HL-60 (cell line): ENCODE results near the gene GAS2L2.
A peak's percentile ranks its signal among the peaks of the same experiment; 100 is the strongest.

Experiments
- DNase-seq, 2 experiments: peaks; one replicate each; pipeline ENCODE4 v3.0.0-alpha.2; 2010 to 2020; ENCODE audit warnings: low read depth in 1 of 2, low spot score in 1 of 2
- H3K27ac ChIP-seq: fragments of 250-450 bp; sonication (Bioruptor Pico); replicated peaks from 2 replicates; pipeline ENCODE4 v1.5.1; 2020; ENCODE audit warnings: mild to moderate bottlenecking, moderate library complexity
- H3K27me3 ChIP-seq: fragments of 250-450 bp; sonication (Bioruptor Pico); 2 replicates; pipeline ENCODE4 v1.5.1; 2021; ENCODE audit warnings: mild to moderate bottlenecking, moderate library complexity; ENCODE audit not compliant: insufficient read depth, poor library complexity, severe bottlenecking
- H3K4me3 ChIP-seq: replicated peaks from 2 replicates; pipeline ENCODE4 v1.5.1; 2011; ENCODE audit warnings: mild to moderate bottlenecking, control low read depth, low read length; ENCODE audit not compliant: insufficient read depth
- GABPA ChIP-seq: IDR thresholded peaks from 2 replicates; pipeline ENCODE4 v1.6.1; 2012; ENCODE audit warnings: low read depth
- POLR2AphosphoS5 ChIP-seq: IDR thresholded peaks from 2 replicates; pipeline ENCODE4 v1.6.1; 2012; ENCODE audit warnings: low read depth
- SPI1 ChIP-seq: IDR thresholded peaks from 2 replicates; pipeline ENCODE4 v1.6.1; 2012; ENCODE audit warnings: low read depth, mild to moderate bottlenecking, borderline replicate concordance
- long read RNA-seq: library from polyadenylated mRNA; unstranded; transcript quantifications from one replicate; pipeline ENCODE4 v2.0.0, GENCODE V29; 2020
- TF ChIP-seq, protein P1 (sequence below): IDR thresholded peaks from one replicate; pipeline ENCODE4 v1.5.1; 2011; ENCODE audit warnings: low read length, control low read depth, inconsistent platforms; ENCODE audit not compliant: insufficient read depth
- TF ChIP-seq, protein P2 (sequence below): IDR thresholded peaks from 2 replicates; pipeline ENCODE4 v1.6.1; 2012; ENCODE audit warnings: low read depth; ENCODE audit not compliant: insufficient replicate concordance

Gene GAS2L2
- long read RNA-seq, partial matches to known transcripts = 0 of 1 reads
- long read RNA-seq, other reads (novel, unspliced or antisense) = 1 of 1 reads

DNA sequence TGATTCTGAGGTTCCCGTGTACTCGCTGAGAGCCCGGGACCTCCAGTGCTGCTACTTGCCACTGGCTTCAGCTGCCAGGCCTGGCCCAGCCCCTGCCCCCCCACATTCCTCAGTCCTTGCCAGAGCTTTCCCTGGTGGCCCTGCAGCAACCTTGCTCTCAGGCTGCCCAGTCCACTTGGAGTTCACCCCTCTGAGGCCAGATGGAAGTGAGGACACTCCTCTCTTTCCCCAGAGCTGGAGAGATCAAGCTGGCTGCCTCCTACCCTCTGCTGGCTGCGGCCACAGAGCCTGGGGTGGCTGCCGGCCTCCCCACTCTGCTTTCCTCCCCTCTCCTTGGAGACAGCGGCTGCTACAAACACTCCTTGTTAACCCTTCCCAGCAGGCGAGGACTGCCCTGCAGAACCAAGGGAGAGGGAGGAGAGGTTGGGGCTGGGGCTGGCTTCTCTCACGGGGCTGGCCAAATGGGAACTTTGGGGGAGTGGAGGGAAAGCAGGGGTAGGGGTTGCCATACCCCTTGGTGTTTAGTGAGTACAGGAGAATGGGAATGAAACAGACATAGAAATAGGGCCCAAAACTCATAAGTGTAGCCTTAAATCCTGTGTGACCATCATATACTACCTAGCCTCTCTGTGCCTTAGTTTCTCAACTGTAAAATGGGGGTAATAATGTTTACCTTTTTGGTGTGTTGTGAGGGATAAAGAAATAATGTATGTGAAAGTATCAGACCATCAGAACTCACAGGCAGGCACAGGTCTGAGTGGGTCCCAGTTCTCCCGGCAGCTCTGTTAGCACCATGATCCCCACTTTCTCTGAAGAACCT is at the start of gene GAS2L2:
TSS of gene GAS2L2 (minus strand) at position 295 of the 820 bp plus-strand sequence. CDS start 389 bp downstream, outside the sequence.
- no peak for TF ChIP-seq GABPA
- TF ChIP-seq, protein P1, sequence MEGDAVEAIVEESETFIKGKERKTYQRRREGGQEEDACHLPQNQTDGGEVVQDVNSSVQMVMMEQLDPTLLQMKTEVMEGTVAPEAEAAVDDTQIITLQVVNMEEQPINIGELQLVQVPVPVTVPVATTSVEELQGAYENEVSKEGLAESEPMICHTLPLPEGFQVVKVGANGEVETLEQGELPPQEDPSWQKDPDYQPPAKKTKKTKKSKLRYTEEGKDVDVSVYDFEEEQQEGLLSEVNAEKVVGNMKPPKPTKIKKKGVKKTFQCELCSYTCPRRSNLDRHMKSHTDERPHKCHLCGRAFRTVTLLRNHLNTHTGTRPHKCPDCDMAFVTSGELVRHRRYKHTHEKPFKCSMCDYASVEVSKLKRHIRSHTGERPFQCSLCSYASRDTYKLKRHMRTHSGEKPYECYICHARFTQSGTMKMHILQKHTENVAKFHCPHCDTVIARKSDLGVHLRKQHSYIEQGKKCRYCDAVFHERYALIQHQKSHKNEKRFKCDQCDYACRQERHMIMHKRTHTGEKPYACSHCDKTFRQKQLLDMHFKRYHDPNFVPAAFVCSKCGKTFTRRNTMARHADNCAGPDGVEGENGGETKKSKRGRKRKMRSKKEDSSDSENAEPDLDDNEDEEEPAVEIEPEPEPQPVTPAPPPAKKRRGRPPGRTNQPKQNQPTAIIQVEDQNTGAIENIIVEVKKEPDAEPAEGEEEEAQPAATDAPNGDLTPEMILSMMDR = no peak
- TF ChIP-seq POLR2AphosphoS5 = no peak
- no peak for TF ChIP-seq SPI1
- TF ChIP-seq, protein P2, sequence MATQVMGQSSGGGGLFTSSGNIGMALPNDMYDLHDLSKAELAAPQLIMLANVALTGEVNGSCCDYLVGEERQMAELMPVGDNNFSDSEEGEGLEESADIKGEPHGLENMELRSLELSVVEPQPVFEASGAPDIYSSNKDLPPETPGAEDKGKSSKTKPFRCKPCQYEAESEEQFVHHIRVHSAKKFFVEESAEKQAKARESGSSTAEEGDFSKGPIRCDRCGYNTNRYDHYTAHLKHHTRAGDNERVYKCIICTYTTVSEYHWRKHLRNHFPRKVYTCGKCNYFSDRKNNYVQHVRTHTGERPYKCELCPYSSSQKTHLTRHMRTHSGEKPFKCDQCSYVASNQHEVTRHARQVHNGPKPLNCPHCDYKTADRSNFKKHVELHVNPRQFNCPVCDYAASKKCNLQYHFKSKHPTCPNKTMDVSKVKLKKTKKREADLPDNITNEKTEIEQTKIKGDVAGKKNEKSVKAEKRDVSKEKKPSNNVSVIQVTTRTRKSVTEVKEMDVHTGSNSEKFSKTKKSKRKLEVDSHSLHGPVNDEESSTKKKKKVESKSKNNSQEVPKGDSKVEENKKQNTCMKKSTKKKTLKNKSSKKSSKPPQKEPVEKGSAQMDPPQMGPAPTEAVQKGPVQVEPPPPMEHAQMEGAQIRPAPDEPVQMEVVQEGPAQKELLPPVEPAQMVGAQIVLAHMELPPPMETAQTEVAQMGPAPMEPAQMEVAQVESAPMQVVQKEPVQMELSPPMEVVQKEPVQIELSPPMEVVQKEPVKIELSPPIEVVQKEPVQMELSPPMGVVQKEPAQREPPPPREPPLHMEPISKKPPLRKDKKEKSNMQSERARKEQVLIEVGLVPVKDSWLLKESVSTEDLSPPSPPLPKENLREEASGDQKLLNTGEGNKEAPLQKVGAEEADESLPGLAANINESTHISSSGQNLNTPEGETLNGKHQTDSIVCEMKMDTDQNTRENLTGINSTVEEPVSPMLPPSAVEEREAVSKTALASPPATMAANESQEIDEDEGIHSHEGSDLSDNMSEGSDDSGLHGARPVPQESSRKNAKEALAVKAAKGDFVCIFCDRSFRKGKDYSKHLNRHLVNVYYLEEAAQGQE = no peak
- no peak for DNase-seq
- Histone ChIP-seq H3K27me3 (peaks cover 28% of the 10 kb centered on the region), H3K4me3 (no peak within 1 kb of the TSS), H3K27ac (no peak within 1 kb of the TSS)

DNA sequence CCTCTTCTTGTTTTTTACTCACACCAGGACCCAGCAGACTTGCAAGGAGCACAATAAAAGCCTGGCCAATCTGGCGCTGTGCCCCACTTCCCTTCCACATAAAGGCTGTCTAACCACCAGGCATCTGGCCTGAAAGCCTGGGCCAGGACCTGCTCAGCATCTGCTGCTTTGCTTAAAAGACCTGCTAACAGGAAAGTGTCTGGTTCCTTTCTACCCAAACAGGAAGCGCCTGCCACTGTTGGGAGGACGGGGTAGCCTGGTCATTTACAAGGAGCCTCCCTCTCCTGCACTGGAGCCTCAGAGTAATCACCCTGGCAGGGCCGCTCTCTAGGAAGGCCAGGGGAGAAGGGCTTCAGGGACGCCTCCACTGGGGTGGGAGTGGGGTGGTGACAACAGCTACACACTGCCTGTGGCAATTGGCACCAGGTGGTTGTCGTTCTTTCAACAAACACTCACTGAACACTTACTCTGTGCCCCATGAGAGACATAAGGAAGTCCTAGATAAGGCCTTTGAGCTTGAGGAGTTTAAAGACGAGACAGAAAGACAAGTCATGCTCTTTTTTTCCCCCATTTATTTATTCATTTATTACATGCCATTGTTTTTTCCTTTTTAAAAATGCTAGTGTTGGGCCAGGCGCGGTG is 48.7 kb upstream of the GAS2L2 start:
- peak in 1 of 2 experiments; percentile 80 for DNase-seq
- TF ChIP-seq GABPA (no peak), SPI1 (peak; percentile 78; the same call in 1 of the 2 replicates), POLR2AphosphoS5 (peak; percentile 63)
- Histone ChIP-seq H3K4me3 (no peak overlapping the region), H3K27me3 (peaks cover 5% of the 10 kb centered on the region), H3K27ac (peak overlapping the region; percentile 46)

DNA sequence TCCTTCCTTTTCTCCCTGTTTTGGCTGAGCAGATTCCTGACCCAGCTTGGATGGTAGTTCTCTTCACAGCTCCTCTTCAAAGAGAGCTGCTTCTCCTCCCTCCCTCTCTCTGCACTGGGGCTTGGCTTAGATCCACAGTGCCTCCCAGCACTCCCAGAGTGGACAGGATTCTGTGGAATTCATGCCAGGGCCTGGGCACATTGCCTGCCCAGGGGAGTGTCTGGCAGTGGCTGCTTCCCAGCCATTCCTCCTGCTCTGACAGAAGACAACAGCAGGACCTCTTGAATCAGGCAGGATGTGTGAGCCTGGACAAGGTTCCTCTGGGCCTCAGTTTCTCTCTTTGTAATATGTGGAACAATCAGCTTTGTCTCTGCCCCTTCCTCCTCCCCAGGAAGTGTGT is 46.9 kb upstream of the GAS2L2 start:
- H3K27me3 ChIP-seq = peaks cover 18% of the 10 kb centered on the region
- no peak overlapping the region for H3K4me3 ChIP-seq
- DNase-seq = no peak
- TF ChIP-seq, protein P1 = no peak
- TF ChIP-seq POLR2AphosphoS5 = no peak
- no peak for TF ChIP-seq SPI1
- no peak for TF ChIP-seq GABPA
- TF ChIP-seq, protein P2 = no peak
- H3K27ac ChIP-seq = no peak overlapping the region

DNA sequence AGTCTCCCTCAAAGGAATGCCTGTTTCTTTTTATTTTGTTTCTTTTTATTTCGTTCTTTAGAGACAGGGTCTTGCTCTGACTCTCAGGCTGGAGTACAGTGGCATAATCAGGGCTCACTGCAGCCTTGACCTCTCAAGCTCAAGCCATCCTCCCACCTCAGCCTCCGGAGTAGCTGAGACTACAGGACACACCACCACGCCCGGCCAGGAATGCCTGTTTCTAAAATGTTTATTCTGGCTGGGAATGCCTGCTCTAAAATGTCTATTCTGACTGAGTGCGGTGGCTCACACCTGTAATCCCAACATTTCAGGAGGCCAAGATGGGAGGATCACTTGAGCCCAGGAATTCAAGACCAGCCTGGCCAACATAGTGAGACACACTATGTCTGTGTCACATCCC is 44.9 kb upstream of the GAS2L2 start:
- TF ChIP-seq, protein P1 = no peak
- TF ChIP-seq GABPA = no peak
- TF ChIP-seq SPI1 = no peak
- no peak for TF ChIP-seq POLR2AphosphoS5
- TF ChIP-seq, protein P2 = no peak
- no peak for DNase-seq
- no peak overlapping the region for H3K27ac ChIP-seq
- peaks cover 36% of the 10 kb centered on the region for H3K27me3 ChIP-seq
- H3K4me3 ChIP-seq = no peak overlapping the region
